ENCODE measurements around the gene RGS3. TPM values are rescaled to one million over a fixed set of nuclear protein-coding genes. Genes with fewer than 3 reads are reported as not detected.

Gene RGS3
- polyA plus RNA-seq, 1 of the 3 experiments (the other 2 are of a cell fraction) = 50.6 TPM

DNA sequence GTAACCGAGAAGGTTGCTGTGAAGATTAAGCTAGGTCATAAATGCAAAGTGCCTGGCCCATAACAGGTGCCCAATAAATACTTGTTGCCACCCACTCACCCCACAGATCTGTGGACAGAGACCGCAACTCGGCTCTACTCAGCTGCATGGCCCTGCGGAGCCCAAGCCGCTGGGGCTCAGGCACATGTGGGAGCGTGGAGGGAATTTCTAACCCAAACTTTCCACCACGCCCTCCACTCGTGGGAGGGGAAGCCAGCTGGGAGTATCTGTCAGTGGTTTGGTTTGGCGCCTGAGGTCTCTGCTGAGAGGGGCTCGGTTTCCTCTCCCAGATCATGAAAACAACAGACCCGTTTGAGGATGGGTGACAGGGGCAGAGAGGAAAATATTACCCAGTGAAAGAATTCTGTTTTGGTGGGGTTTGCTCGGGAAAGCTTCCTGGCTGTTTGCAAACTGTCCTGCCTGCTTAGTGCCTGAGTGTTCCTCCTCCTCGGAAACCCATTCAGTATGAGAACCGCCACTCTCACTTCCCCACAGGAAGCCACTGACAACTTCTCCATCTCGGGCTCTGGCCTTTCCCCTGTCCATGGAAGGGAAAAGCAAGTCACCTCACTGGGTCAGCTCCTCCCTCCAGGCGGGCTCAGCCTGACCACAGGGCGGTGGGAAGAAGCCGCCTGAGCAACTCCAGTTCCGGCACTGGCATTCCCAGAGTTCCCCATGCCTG, 60.1 kb downstream of the RGS3 start:
- H3K4me1 ChIP-seq (ENCODE audit: control insufficient read depth in 1 of 2, insufficient read depth in 2 of 2, low read depth in 1 of 2, low read length in 1 of 2) = peaks cover 9 to 10% of the 10 kb centered on the region in 2 experiments; a peak in 1 of 4 replicates
- no peak overlapping the region for H3K4me2 ChIP-seq
- H3K4me3 ChIP-seq (ENCODE audit: low read depth in 2 of 2, low read length in 1 of 2) = no peak overlapping the region
- H3K9ac ChIP-seq = no peak overlapping the region
- CTCF ChIA-PET = interaction anchor here (1.0 to 1.8 kb wide), 4 partner anchors 9 to 77 kb away, joined by 3 to 5 read pairs (median 4); no protein-coding TSS in a partner anchor
- TF ChIP-seq SIN3A (IDR thresholded peaks at IDR 0.05; ENCODE audit: borderline replicate concordance, low read depth, low read length) (no peak), TCF12 (IDR thresholded peaks at IDR 0.05) (no peak), REST (IDR thresholded peaks at IDR 0.05; ENCODE audit: low read depth, low read length) (no peak), MEF2A (IDR thresholded peaks at IDR 0.05; ENCODE audit: borderline replicate concordance, low read depth) (no peak), EZH2phosphoT487 (IDR thresholded peaks at IDR 0.05; ENCODE audit: borderline replicate concordance, low read depth) (no peak), GABPA (IDR thresholded peaks at IDR 0.05; ENCODE audit: low read depth) (no peak), POLR2AphosphoS5 (IDR thresholded peaks at IDR 0.05; ENCODE audit: low read depth, low read length) (no peak), FOXM1 (IDR thresholded peaks at IDR 0.05; ENCODE audit: low read depth) (no peak), USF2 (IDR thresholded peaks at IDR 0.05; ENCODE audit: borderline replicate concordance, low read depth, low read length) (no peak), RCOR1 (IDR thresholded peaks at IDR 0.05; ENCODE audit: low read length) (no peak), FOSL2 (IDR thresholded peaks at IDR 0.05; ENCODE audit: borderline replicate concordance, low read depth) (no peak)
- TF ChIP-seq, protein P1, sequence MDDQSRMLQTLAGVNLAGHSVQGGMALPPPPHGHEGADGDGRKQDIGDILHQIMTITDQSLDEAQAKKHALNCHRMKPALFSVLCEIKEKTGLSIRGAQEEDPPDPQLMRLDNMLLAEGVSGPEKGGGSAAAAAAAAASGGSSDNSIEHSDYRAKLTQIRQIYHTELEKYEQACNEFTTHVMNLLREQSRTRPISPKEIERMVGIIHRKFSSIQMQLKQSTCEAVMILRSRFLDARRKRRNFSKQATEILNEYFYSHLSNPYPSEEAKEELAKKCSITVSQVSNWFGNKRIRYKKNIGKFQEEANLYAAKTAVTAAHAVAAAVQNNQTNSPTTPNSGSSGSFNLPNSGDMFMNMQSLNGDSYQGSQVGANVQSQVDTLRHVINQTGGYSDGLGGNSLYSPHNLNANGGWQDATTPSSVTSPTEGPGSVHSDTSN (IDR thresholded peaks at IDR 0.05) = no peak
- no peaks in the 10 kb centered on the region for H3F3A ChIP-seq (replicated peaks; ENCODE audit: insufficient read depth)
- no peaks in the 10 kb centered on the region for H3K27me3 ChIP-seq (ENCODE audit: insufficient read depth)
- H3K9me2 ChIP-seq = no peaks in the 10 kb centered on the region
- no peaks in the 10 kb centered on the region for H3K36me3 ChIP-seq (replicated peaks in 1 of 2; ENCODE audit: control insufficient read depth in 1 of 2, insufficient read depth in 2 of 2, low read length in 1 of 2)
- H3K9me3 ChIP-seq = no peaks in the 10 kb centered on the region
- DNase-seq = no peak
- H3K27ac ChIP-seq (ENCODE audit: low read depth in 2 of 2, low read length in 1 of 2) = no peak overlapping the region
- WGBS (ENCODE audit: low lambda C conversion rate) = 91% methylated on average over 16 of the region's 19 CpGs
- POLR2A ChIA-PET = no interaction called here
- H2AFZ ChIP-seq (ENCODE audit: low read depth) = no peak overlapping the region
- no peaks in the 10 kb centered on the region for H4K20me1 ChIP-seq (ENCODE audit: insufficient read depth)
- H3K79me2 ChIP-seq (ENCODE audit: insufficient read depth) = no peaks in the 10 kb centered on the region
